Panc1 (cell line): ENCODE measurements around the gene TNIK. TPM values are rescaled to one million over a fixed set of nuclear protein-coding genes. Genes with fewer than 3 reads are reported as not detected.

ENCODE experiments used
- ATAC-seq: fragments of 200-7000 bp; cut with Tn5 transposase; 2 replicates; pipeline ENCODE4 v1.9.1; 2020; ENCODE audit warnings: mild to moderate bottlenecking, moderate library complexity
- BruUV-seq: library from RNA; stranded (reverse); fragments of 400-500 nt; replicated peaks from 2 replicates; lab custom pipeline; 2021; lab: Mats Ljungman, UMichigan
- CTCF ChIA-PET: fragments of 300-600 bp; sonication (Branson Sonifier 250); formaldehyde crosslinking; loops from one replicate; lab custom pipeline; 2022; ENCODE audit warnings: antibody characterized with exemption; lab: Charles Lee
- POLR2A ChIA-PET: fragments of 300-600 bp; sonication (Branson Sonifier 250); formaldehyde crosslinking; loops from one replicate; lab custom pipeline; 2022; ENCODE audit warnings: antibody characterized with exemption; lab: Charles Lee
- DNase-seq: peaks from one replicate; pipeline ENCODE4 v3.0.0-alpha.2; 2010; ENCODE audit warnings: low read depth, low spot score
- H3K27ac ChIP-seq: 2 replicates; pipeline ENCODE4 v1.5.1; 2011; ENCODE audit warnings: mild to moderate bottlenecking, low read length, inconsistent platforms
- H3K27me3 ChIP-seq: fragments of 200-500 bp; sonication (Bioruptor generic); 2 replicates; pipeline ENCODE4 v1.6.0; 2014; ENCODE audit warnings: low read length, inconsistent platforms; ENCODE audit not compliant: control insufficient read depth, insufficient read depth
- H3K36me3 ChIP-seq: fragments of 200-500 bp; sonication (Bioruptor generic); 2 replicates; pipeline ENCODE4 v1.5.1; 2014; ENCODE audit warnings: inconsistent platforms, mild to moderate bottlenecking, low read length, moderate library complexity; ENCODE audit not compliant: control insufficient read depth, insufficient read depth
- H3K4me1 ChIP-seq: 2 replicates; pipeline ENCODE4 v1.5.1; 2011; ENCODE audit warnings: inconsistent platforms, mild to moderate bottlenecking, low read length, moderate library complexity; ENCODE audit not compliant: control insufficient read depth, insufficient read depth
- H3K4me3 ChIP-seq, 2 experiments: 2 replicates each; pipeline ENCODE4 v1.5.1; 2011 to 2012; ENCODE audit warnings: low read depth in 2 of 2, low read length in 2 of 2, mild to moderate bottlenecking in 2 of 2, inconsistent platforms in 1 of 2, moderate library complexity in 1 of 2
- H3K9me3 ChIP-seq: fragments of 200-500 bp; sonication (Bioruptor generic); 2 replicates; pipeline ENCODE4 v1.5.1; 2014; ENCODE audit warnings: low read depth, mild to moderate bottlenecking, inconsistent platforms, low read length, moderate library complexity; ENCODE audit not compliant: control insufficient read depth, insufficient read depth
- POLR2AphosphoS5 ChIP-seq: IDR thresholded peaks from 2 replicates; pipeline ENCODE4 v1.6.1; 2012; ENCODE audit warnings: mild to moderate bottlenecking, low read depth, low read length, moderate library complexity
- SIN3A ChIP-seq: IDR thresholded peaks from 2 replicates; pipeline ENCODE4 v1.6.1; 2012; ENCODE audit warnings: low read depth, mild to moderate bottlenecking, low read length, moderate library complexity, borderline replicate concordance; ENCODE audit not compliant: insufficient read depth
- TCF7L2 ChIP-seq: IDR thresholded peaks from 2 replicates; pipeline ENCODE4 v1.6.1; 2011; ENCODE audit warnings: mild to moderate bottlenecking, low read depth, low read length, inconsistent platforms
- in situ Hi-C: cut with HindIII; loops from 2 replicates; pipeline ENCODE4 v1.10.0; 2016; ENCODE audit warnings: low sequenced_read_pairs, low pct_unique_long_range_greater_than_20kb
- intact Hi-C: fragments of 100-400 bp; cut with micrococcal nuclease; formaldehyde crosslinking; loops from one replicate; pipeline ENCODE4 v1.10.0; 2022; ENCODE audit not compliant: unreplicated experiment
- total RNA-seq: library from RNA; stranded (reverse); gene quantifications from one replicate; pipeline ENCODE4 v1.2.1, GENCODE V29; 2021; ENCODE audit not compliant: unreplicated experiment
- TF ChIP-seq, protein P1 (sequence below), 2 experiments: IDR thresholded peaks; 2 replicates each; pipeline ENCODE4 v1.6.1; 2011 to 2012; ENCODE audit warnings: low read depth in 2 of 2, control low read depth in 1 of 2, low read length in 1 of 2, mild to moderate bottlenecking in 1 of 2, moderate library complexity in 1 of 2; ENCODE audit not compliant: insufficient read depth in 1 of 2
- TF ChIP-seq, protein P2 (sequence below): fragments of 450-650 bp; IDR thresholded peaks from 2 replicates; pipeline ENCODE4 v1.5.1; 2017; ENCODE audit warnings: mild to moderate bottlenecking

The TNIK gene
- total RNA-seq, 1 experiment from 2014 or later: 1.9 TPM

DNA sequence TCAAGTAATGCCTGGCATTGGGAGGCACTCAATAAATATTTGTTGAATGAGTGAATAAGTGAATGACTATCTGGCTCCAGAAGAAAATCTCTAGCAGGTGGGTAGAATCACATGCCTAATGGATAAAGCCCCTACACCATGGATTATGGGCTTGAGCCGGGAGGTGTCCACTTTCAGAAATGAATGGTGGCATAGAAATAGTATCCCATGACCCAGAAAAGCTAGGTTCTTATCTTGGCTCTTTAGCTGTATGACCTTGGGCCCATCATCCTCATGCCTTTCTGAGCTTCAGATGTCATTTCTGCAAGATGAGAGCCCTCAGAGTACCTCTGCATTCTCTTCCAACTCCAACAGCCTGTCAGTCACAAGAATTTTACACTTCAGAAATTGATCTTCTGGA is 37.3 kb upstream of the TNIK start:
- no peak for ATAC-seq
- H3K27me3 ChIP-seq: no peaks in the 10 kb centered on the region
- intact Hi-C loops (no loop called here), in situ Hi-C loops (no loop called here)
- TF ChIP-seq, protein P1, sequence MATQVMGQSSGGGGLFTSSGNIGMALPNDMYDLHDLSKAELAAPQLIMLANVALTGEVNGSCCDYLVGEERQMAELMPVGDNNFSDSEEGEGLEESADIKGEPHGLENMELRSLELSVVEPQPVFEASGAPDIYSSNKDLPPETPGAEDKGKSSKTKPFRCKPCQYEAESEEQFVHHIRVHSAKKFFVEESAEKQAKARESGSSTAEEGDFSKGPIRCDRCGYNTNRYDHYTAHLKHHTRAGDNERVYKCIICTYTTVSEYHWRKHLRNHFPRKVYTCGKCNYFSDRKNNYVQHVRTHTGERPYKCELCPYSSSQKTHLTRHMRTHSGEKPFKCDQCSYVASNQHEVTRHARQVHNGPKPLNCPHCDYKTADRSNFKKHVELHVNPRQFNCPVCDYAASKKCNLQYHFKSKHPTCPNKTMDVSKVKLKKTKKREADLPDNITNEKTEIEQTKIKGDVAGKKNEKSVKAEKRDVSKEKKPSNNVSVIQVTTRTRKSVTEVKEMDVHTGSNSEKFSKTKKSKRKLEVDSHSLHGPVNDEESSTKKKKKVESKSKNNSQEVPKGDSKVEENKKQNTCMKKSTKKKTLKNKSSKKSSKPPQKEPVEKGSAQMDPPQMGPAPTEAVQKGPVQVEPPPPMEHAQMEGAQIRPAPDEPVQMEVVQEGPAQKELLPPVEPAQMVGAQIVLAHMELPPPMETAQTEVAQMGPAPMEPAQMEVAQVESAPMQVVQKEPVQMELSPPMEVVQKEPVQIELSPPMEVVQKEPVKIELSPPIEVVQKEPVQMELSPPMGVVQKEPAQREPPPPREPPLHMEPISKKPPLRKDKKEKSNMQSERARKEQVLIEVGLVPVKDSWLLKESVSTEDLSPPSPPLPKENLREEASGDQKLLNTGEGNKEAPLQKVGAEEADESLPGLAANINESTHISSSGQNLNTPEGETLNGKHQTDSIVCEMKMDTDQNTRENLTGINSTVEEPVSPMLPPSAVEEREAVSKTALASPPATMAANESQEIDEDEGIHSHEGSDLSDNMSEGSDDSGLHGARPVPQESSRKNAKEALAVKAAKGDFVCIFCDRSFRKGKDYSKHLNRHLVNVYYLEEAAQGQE (IDR thresholded peaks at IDR 0.05; ENCODE audit: insufficient read depth in 1 of 2, low read depth in 2 of 2, low read length in 1 of 2): no peak
- TF ChIP-seq POLR2AphosphoS5 (no peak), SIN3A (no peak), TCF7L2 (no peak)
- TF ChIP-seq, protein P2, sequence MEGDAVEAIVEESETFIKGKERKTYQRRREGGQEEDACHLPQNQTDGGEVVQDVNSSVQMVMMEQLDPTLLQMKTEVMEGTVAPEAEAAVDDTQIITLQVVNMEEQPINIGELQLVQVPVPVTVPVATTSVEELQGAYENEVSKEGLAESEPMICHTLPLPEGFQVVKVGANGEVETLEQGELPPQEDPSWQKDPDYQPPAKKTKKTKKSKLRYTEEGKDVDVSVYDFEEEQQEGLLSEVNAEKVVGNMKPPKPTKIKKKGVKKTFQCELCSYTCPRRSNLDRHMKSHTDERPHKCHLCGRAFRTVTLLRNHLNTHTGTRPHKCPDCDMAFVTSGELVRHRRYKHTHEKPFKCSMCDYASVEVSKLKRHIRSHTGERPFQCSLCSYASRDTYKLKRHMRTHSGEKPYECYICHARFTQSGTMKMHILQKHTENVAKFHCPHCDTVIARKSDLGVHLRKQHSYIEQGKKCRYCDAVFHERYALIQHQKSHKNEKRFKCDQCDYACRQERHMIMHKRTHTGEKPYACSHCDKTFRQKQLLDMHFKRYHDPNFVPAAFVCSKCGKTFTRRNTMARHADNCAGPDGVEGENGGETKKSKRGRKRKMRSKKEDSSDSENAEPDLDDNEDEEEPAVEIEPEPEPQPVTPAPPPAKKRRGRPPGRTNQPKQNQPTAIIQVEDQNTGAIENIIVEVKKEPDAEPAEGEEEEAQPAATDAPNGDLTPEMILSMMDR: no peak
- ChIA-PET POLR2A (no interaction called here), CTCF (no interaction called here)
- H3K9me3 ChIP-seq: no peaks in the 10 kb centered on the region
- H3K36me3 ChIP-seq: no peaks in the 10 kb centered on the region
- H3K4me3 ChIP-seq: no peak overlapping the region
- DNase-seq: no peak
- no peak overlapping the region for H3K27ac ChIP-seq
- H3K4me1 ChIP-seq: no peaks in the 10 kb centered on the region
- no TSS peak for BruUV-seq

DNA sequence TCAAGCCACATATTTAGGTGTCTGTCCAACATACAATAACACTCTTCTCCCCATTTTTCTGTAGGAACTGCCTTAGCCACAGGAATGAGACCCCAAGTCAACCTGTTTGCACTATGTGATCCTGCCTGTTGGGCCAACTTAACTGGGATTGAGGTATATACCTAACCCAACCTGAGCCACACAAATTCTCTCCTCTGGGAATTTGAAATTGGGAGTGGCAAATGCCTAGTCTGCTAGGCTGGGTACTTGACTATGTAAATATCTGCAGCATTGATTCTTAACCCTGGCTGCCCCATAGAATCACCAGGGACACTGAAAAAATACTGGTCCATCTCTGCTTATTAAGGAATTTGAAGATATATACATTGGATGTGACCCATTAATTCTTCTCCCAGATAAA is 35.2 kb upstream of the TNIK start:
- no TSS peak for BruUV-seq
- intact Hi-C loops: no loop called here
- ChIA-PET POLR2A (no interaction called here), CTCF (no interaction called here)
- ATAC-seq (no peak), DNase-seq (no peak)
- H3K27me3 ChIP-seq: no peaks in the 10 kb centered on the region
- H3K27ac ChIP-seq: no peak overlapping the region
- TF ChIP-seq, protein P2: no peak
- TF ChIP-seq POLR2AphosphoS5 (no peak), TCF7L2 (no peak)
- no peak overlapping the region for H3K4me3 ChIP-seq
- no peaks in the 10 kb centered on the region for H3K36me3 ChIP-seq
- H3K9me3 ChIP-seq: no peaks in the 10 kb centered on the region
- H3K4me1 ChIP-seq: no peaks in the 10 kb centered on the region
- in situ Hi-C loops: no loop called here
